Keratinocyte (primary cell): ENCODE results near the gene PKP4.

Experiments
- CTCF ChIP-seq, 3 experiments: IDR thresholded peaks in 1 of 3; conservative IDR thresholded peaks in 1 of 3; optimal IDR thresholded peaks in 1 of 3; 2 replicates in 2 of 3; 3 replicates in 1 of 3; pipeline versions ENCODE3 to v1.5.1; 2011; ENCODE audit warnings: low read length in 3 of 3, mild to moderate bottlenecking in 3 of 3, moderate library complexity in 2 of 3, control low read depth in 1 of 3, inconsistent platforms in 1 of 3; ENCODE audit not compliant: insufficient read depth in 2 of 3; ENCODE audit errors: extremely low read depth in 1 of 3
- EZH2 ChIP-seq: IDR thresholded peaks from one replicate; pipeline ENCODE4 v1.6.1; 2012; ENCODE audit warnings: inconsistent platforms, mild to moderate bottlenecking, low read length, moderate library complexity

DNA sequence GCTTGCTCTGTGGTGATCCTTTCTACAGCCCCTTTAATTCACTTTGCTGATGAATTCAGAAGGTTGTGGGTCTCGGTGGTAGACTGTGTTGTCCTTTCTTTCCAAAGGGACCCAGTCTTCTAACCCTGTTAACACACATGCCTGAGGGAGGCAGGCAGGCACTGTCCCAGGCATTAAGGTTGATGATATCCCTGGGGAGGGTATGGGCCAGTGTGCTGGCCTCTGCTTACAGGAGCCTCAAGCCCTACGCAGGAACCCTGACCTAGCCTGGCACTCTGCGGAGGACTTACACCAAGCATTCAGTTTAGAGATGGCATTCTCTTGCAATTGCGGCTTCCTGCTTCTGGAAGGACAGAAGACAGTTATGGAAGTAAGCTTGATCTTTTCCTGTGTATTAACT lies 102.5 kb downstream of the PKP4 start:
- TF ChIP-seq CTCF (optimal IDR thresholded peaks at IDR 0.05 in 1 of 3, IDR thresholded peaks at IDR 0.05 in 1 of 3, conservative IDR thresholded peaks at IDR 0.05 in 1 of 3; ENCODE audit: extremely low read depth in 1 of 3, insufficient read depth in 2 of 3, low read length in 3 of 3) (no peak), EZH2 (no peak)
